Measurements from ENCODE around the gene FAM171A2. TPM values are rescaled to one million over a fixed set of nuclear protein-coding genes. Genes with fewer than 3 reads are reported as not detected.

Gene FAM171A2
- total and polyA plus RNA-seq, 10 of the 15 experiments (the other 5 are each of a cell fraction or from before 2014, with no cell fraction given), result 0.08 to 1.7 (median 0.27) TPM; not detected in 2

- H4K20me1 ChIP-seq (ENCODE audit: control insufficient read depth, insufficient read depth), result no peaks in the 10 kb centered on the region
- H3K27me3 ChIP-seq (replicated peaks in 1 of 2; ENCODE audit: control insufficient read depth in 2 of 2, insufficient read depth in 2 of 2, low read length in 1 of 2), result no peaks in the 10 kb centered on the region; a peak in 1 of 4 replicates
- FAIRE-seq (no peak), DNase-seq (ENCODE audit: low read depth, low spot score) (no peak), ATAC-seq (peak; percentile 57)
- no peaks in the 10 kb centered on the region; the same call in 2 of the 3 replicates for H3K9me3 ChIP-seq (replicated peaks; ENCODE audit: control insufficient read depth, insufficient read depth, low read length)
- ChIA-PET CTCF (interaction anchor here (0.7 to 2.4 kb wide), 4 partner anchors 11 to 149 kb away, joined by 3 to 7 read pairs (median 4); partner anchors contain the start of gene FAM171A2), RAD21 (ENCODE audit: unreplicated experiment) (no interaction called here), POLR2A (no interaction called here), SMC1A (ENCODE audit: uncharacterized antibody, unreplicated experiment) (no interaction called here)
- no peaks in the 10 kb centered on the region for H3K79me2 ChIP-seq (ENCODE audit: control insufficient read depth, insufficient read depth, low read length)
- no peak overlapping the region for H3K27ac ChIP-seq (ENCODE audit: control insufficient read depth, insufficient read depth)
- BruUV-seq (replicated peaks), result no TSS peak
- 0 out of 2 replicates have a peak overlapping the region, but pooled peaks have one; percentile 9 for H3K4me2 ChIP-seq (ENCODE audit: control insufficient read depth, insufficient read depth)
- peaks cover 9% of the 10 kb centered on the region for H3K4me1 ChIP-seq (ENCODE audit: control insufficient read depth, insufficient read depth, low read length)
- H2AFZ ChIP-seq (ENCODE audit: control insufficient read depth, low read depth, low read length), result 0 out of 2 replicates have a peak overlapping the region, but pooled peaks have one; percentile 10
- H3K9ac ChIP-seq (ENCODE audit: control insufficient read depth, insufficient read depth, low read length), result no peak overlapping the region
- WGBS (ENCODE audit: insufficient coverage, insufficient replicate concordance, low lambda C conversion rate, missing lambda C conversion rate), result 58% methylated on average over 16 of the region's 31 CpGs
- in situ Hi-C loops (cut with MboI) (no loop called here), intact Hi-C loops (cut with micrococcal nuclease; ENCODE audit: unreplicated experiment) (no loop called here)
- H3K36me3 ChIP-seq (ENCODE audit: control insufficient read depth in 2 of 2, insufficient read depth in 2 of 2, low read length in 1 of 2), result no peaks in the 10 kb centered on the region
- no peak overlapping the region for H3K4me3 ChIP-seq
- no peak for TF ChIP-seq E4F1 (IDR thresholded peaks at IDR 0.05; ENCODE audit: borderline replicate concordance, partially characterized antibody)
- TF ChIP-seq IRF3 (IDR thresholded peaks at IDR 0.05), result no peak
- TF ChIP-seq CBX5 (IDR thresholded peaks at IDR 0.05; ENCODE audit: low read depth), result no peak
- no peak for TF ChIP-seq ZNF274 (IDR thresholded peaks at IDR 0.05; ENCODE audit: insufficient read depth, insufficient read length)
- TF ChIP-seq MEF2A (IDR thresholded peaks at IDR 0.05; ENCODE audit: insufficient read depth, low read depth, low read length), result no peak
- no peak for TF ChIP-seq PRDM15 (CRISPR knock-in tag; IDR thresholded peaks at IDR 0.05)
- TF ChIP-seq NR2C2 (IDR thresholded peaks at IDR 0.05; ENCODE audit: borderline replicate concordance, control insufficient read depth, insufficient read length, low read depth), result no peak
- no peak for TF ChIP-seq BCL3 (IDR thresholded peaks at IDR 0.05; ENCODE audit: borderline replicate concordance, insufficient read depth, low read depth, low read length, poor library complexity, severe bottlenecking)
- no peak for TF ChIP-seq ZNF622 (IDR thresholded peaks at IDR 0.05)
- TF ChIP-seq CEBPB (IDR thresholded peaks at IDR 0.05; ENCODE audit: borderline replicate concordance in 1 of 2, low read depth in 2 of 2, low read length in 2 of 2), result no peak
- no peak for TF ChIP-seq SPI1 (IDR thresholded peaks at IDR 0.05; ENCODE audit: borderline replicate concordance, insufficient read depth, low read depth, low read length)
- no peak for TF ChIP-seq WRNIP1 (IDR thresholded peaks at IDR 0.05; ENCODE audit: borderline replicate concordance, low read depth, low read length)
- no peak for TF ChIP-seq SREBF1 (IDR thresholded peaks at IDR 0.05; ENCODE audit: low read length)
Observed at GRCh38 chr17:44374306-44375195, 10.9 kb upstream of the FAM171A2 start.
